K562 (cell line): ENCODE results near the gene RESP18. TPM values are rescaled to one million over a fixed set of nuclear protein-coding genes. Genes with fewer than 3 reads are reported as not detected.

ENCODE experiments used
- ATAC-seq: fragments of 200-7000 bp; cut with Tn5 transposase; 3 replicates; pipeline ENCODE4 v1.9.1; 2020; ENCODE audit warnings: moderate library complexity
- BruUV-seq: library from RNA; stranded (reverse); fragments of 400-500 nt; replicated peaks from 2 replicates; lab custom pipeline; 2021; lab: Mats Ljungman, UMichigan
- CTCF ChIA-PET: fragments of 300-600 bp; formaldehyde crosslinking; extraction: SDS; loops from one replicate; lab custom pipeline; 2021; ENCODE audit warnings: low intra/inter-chr PET ratio; lab: Yijun Ruan, JAX
- POLR2A ChIA-PET: fragments of 300-600, 350-650 bp; sonication (Branson Sonifier 250); formaldehyde crosslinking; extraction: SDS; loops from one replicate; lab custom pipeline; 2021; ENCODE audit warnings: antibody characterized with exemption, inconsistent platforms; lab: Yijun Ruan, JAX
- DNase-seq, 4 experiments: peaks; one replicate each; pipeline versions ENCODE4 v3.0.0 to v3.0.0-alpha.2; 2011 to 2018; ENCODE audit warnings: low spot score in 3 of 4, mixed read lengths in 3 of 4; ENCODE audit errors: extremely low read depth in 1 of 4
- FAIRE-seq: peaks from 2 replicates; lab custom pipeline; 2011; peaks lifted over from hg19 to GRCh38; lab: Jason Lieb, UNC
- H2AFZ ChIP-seq: 2 replicates; pipeline ENCODE4 v1.6.0; 2011; ENCODE audit warnings: low read depth, low read length, control low read depth, inconsistent platforms
- H3K27ac ChIP-seq: fragments of 200-600 bp; 3 replicates; pipeline ENCODE4 v1.8.0; 2011; ENCODE audit warnings: low read depth, mild to moderate bottlenecking, control low read depth, inconsistent platforms, low read length, moderate library complexity, mixed read lengths; ENCODE audit errors: extremely low read depth
- H3K27me3 ChIP-seq, 2 experiments: fragments of 300-600 bp in 1 of 2; 2 replicates in 1 of 2; 3 replicates in 1 of 2; pipeline versions ENCODE4 v1.6.0 to v1.8.0; 2011; ENCODE audit warnings: inconsistent platforms in 2 of 2, low read length in 2 of 2, mild to moderate bottlenecking in 1 of 2, mixed read lengths in 1 of 2, moderate library complexity in 1 of 2; ENCODE audit not compliant: control insufficient read depth in 2 of 2, insufficient read depth in 2 of 2
- H3K36me3 ChIP-seq: fragments of 300-600 bp; 3 replicates; pipeline ENCODE4 v1.8.0; 2011; ENCODE audit warnings: mild to moderate bottlenecking, low read length, inconsistent platforms; ENCODE audit not compliant: control insufficient read depth, insufficient read depth
- H3K4me1 ChIP-seq, 2 experiments: fragments of 200-600 bp in 1 of 2; replicated peaks in 1 of 2; 2 replicates in 1 of 2; 3 replicates in 1 of 2; pipeline versions ENCODE4 v1.5.1 to v1.8.0; 2011; ENCODE audit warnings: inconsistent platforms in 2 of 2, low read length in 2 of 2, mild to moderate bottlenecking in 1 of 2, mixed read lengths in 1 of 2, moderate library complexity in 1 of 2; ENCODE audit not compliant: control insufficient read depth in 2 of 2, insufficient read depth in 2 of 2
- H3K4me2 ChIP-seq: 2 replicates; pipeline ENCODE4 v1.6.1; 2011; ENCODE audit warnings: low read length, control low read depth, inconsistent platforms, mixed read lengths; ENCODE audit not compliant: insufficient read depth
- H3K4me3 ChIP-seq: fragments of 200-600 bp; sonication (generic), shearing (Covaris generic); 2 replicates; pipeline ENCODE4 v1.5.1; 2016; ENCODE audit warnings: control low read depth, inconsistent platforms
- H3K79me2 ChIP-seq: fragments of 200-600 bp; 3 replicates; pipeline ENCODE4 v1.8.0; 2011; ENCODE audit warnings: low read length, inconsistent platforms; ENCODE audit not compliant: control insufficient read depth, insufficient read depth
- H3K9ac ChIP-seq, 2 experiments: 2 replicates each; pipeline versions ENCODE4 v1.6.0 to v1.6.1; 2011; ENCODE audit warnings: low read depth in 2 of 2, low read length in 2 of 2, control low read depth in 1 of 2, inconsistent platforms in 1 of 2, mild to moderate bottlenecking in 1 of 2, mixed read lengths in 1 of 2; ENCODE audit not compliant: insufficient read depth in 1 of 2
- H3K9me1 ChIP-seq: one replicate; pipeline ENCODE4 v1.6.0; 2011; ENCODE audit warnings: inconsistent platforms, mild to moderate bottlenecking, low read length, moderate library complexity; ENCODE audit not compliant: control insufficient read depth, insufficient read depth
- H3K9me3 ChIP-seq: replicated peaks from 2 replicates; pipeline ENCODE4 v1.5.1; 2011; ENCODE audit warnings: low read depth, low read length, inconsistent platforms; ENCODE audit not compliant: control insufficient read depth, insufficient read depth
- H4K20me1 ChIP-seq: replicated peaks from 2 replicates; pipeline ENCODE4 v1.6.1; 2011; ENCODE audit warnings: low read length, inconsistent platforms, mixed read lengths; ENCODE audit not compliant: control insufficient read depth, insufficient read depth
- ARID1B ChIP-seq: fragments of 450-650 bp; IDR thresholded peaks from 2 replicates; pipeline ENCODE4 v1.6.1; 2016; ENCODE audit warnings: antibody characterized with exemption, mild to moderate bottlenecking, inconsistent platforms
- CEBPG ChIP-seq, 3 experiments: fragments of 200-800 bp in 1 of 3; sonication (Bioruptor generic) in 1 of 3; sonication (generic) in 1 of 3; formaldehyde crosslinking in 1 of 3; IDR thresholded peaks in 2 of 3; conservative IDR thresholded peaks in 1 of 3; 2 replicates each; pipeline versions ENCODE4 v1.6.1 to v1.8.0; 2016 to 2022; ENCODE audit warnings: missing compliant biosample characterization in 2 of 3, missing genetic modification characterization in 2 of 3, mild to moderate bottlenecking in 1 of 3, missing genetic modification reagents in 1 of 3
- CXXC5 ChIP-seq: fragments of 250-450 bp; sonication (Bioruptor Pico); IDR thresholded peaks from 2 replicates; pipeline ENCODE4 v1.8.0; 2022; ENCODE audit warnings: inconsistent platforms, mild to moderate bottlenecking, moderate library complexity
- FOXK1 ChIP-seq: sonication (generic); formaldehyde crosslinking; IDR thresholded peaks from 2 replicates; pipeline ENCODE4 v1.8.0; 2022; ENCODE audit warnings: missing genetic modification reagents, mild to moderate bottlenecking, borderline replicate concordance
- HNRNPUL1 ChIP-seq: fragments of 200-400 bp; formaldehyde crosslinking; IDR thresholded peaks from 2 replicates; pipeline ENCODE4 v1.6.1; 2017; ENCODE audit warnings: low read length
- KLF16 ChIP-seq: IDR thresholded peaks from 2 replicates; pipeline ENCODE4 v1.6.1; 2016; ENCODE audit warnings: antibody characterized with exemption
- KLF6 ChIP-seq: fragments of 250-450 bp; sonication (Bioruptor Pico); IDR thresholded peaks from 2 replicates; pipeline ENCODE4 v1.4.0; 2020; ENCODE audit warnings: mild to moderate bottlenecking, moderate library complexity, borderline replicate concordance
- SMARCA5 ChIP-seq: fragments of 450-650 bp; IDR thresholded peaks from 2 replicates; pipeline ENCODE4 v1.6.1; 2016
- ZNF583 ChIP-seq: fragments of 250-450 bp; sonication (Bioruptor Pico); IDR thresholded peaks from 2 replicates; pipeline ENCODE4 v1.4.0; 2020
- ZNF778 ChIP-seq: fragments of 450-650 bp; formaldehyde crosslinking; IDR thresholded peaks from 2 replicates; pipeline ENCODE4 v1.4.0; 2020; ENCODE audit warnings: mild to moderate bottlenecking, moderate library complexity
- WGBS: fragments of 100-300 bp; shearing (Covaris generic); methylation state at CpG from one replicate; pipeline ENCODE4 v1.1.6; 2016; ENCODE audit warnings: low coverage, mixed read lengths; ENCODE audit not compliant: insufficient coverage; ENCODE audit errors: missing lambda C conversion rate; 5-methylcytosine and 5-hydroxymethylcytosine counted together
- in situ Hi-C: fragments of 300-500 bp; cut with MboI; formaldehyde crosslinking; loops from 4 replicates; pipeline ENCODE4 v1.15.0; 2018; ENCODE audit warnings: inconsistent platforms, mixed read lengths
- intact Hi-C: fragments of 100-400 bp; cut with micrococcal nuclease; formaldehyde crosslinking; loops from 2 replicates; pipeline ENCODE4 v1.14.2; 2022
- polyA plus RNA-seq, 8 experiments: library from polyadenylated mRNA; depleted of rRNA in 4 of 8; stranded (reverse) in 5 of 8; unstranded in 3 of 8; fragments of >200 nt; fragmentation: Nextera tagmentation in 2 of 8; fragmentation: Illumina TruSeq in 1 of 8; extraction: Ambion mirVana in 2 of 8; extraction: Trizol in 1 of 8; gene quantifications; 2 replicates each; pipeline versions ENCODE4 v1.2.1 to v1.2.3, GENCODE V29; 2011 to 2014; ENCODE audit warnings: inconsistent platforms in 1 of 8, missing spikeins in 1 of 8
- total RNA-seq, 7 experiments: library from RNA; depleted of rRNA in 6 of 7; stranded (reverse); fragments of >200 nt in 6 of 7; fragmentation: Illumina TruSeq in 2 of 7; extraction: Trizol in 2 of 7; gene quantifications; 2 replicates each; pipeline versions ENCODE4 v1.2.1 to v1.2.3, GENCODE V29; 2011 to 2021; ENCODE audit warnings: low replicate concordance in 1 of 7
- TF ChIP-seq, protein P1 (sequence below): fragments of 450-650 bp; formaldehyde crosslinking; conservative IDR thresholded peaks from 2 replicates; pipeline ENCODE4 v1.4.0; 2022; ENCODE audit warnings: mild to moderate bottlenecking, missing genetic modification characterization

Gene RESP18
- total and polyA plus RNA-seq, 9 of the 15 experiments (the other 6 are each of a cell fraction or from before 2014, with no cell fraction given): not detected

DNA sequence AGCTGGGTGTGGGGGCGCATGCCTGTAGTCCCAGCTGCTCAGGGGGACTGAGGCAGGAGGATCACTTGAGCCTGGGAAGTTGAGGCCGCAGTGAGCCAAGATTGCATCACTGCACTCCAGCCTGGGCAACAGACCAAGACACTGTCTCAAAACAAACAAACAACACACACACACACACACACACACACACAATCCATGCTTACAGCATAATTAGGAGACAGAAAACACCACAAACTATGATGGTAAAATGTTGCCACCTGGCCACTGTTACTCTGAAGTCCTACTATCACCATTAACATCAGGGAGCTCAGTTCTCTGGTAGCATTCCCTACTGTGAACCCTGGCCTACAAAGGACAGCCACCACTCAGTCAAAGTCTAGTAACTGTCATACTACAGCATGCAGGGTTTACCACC, 36.9 kb upstream of the RESP18 start (continued):
- TF ChIP-seq CEBPG (CRISPR knock-in tag; IDR thresholded peaks at IDR 0.05) (peak; percentile 33; the same call in 1 of the 2 replicates), CEBPG (tag; conservative IDR thresholded peaks at IDR 0.05 in 1 of 2, IDR thresholded peaks at IDR 0.05 in 1 of 2) (peak; percentile 82), SMARCA5 (no peak), FOXK1 (CRISPR knock-in tag) (no peak), ZNF778 (CRISPR knock-in tag) (no peak), KLF16 (no peak), CXXC5 (CRISPR knock-in tag) (no peak), ZNF583 (no peak), HNRNPUL1 (no peak)
- TF ChIP-seq, protein P1, sequence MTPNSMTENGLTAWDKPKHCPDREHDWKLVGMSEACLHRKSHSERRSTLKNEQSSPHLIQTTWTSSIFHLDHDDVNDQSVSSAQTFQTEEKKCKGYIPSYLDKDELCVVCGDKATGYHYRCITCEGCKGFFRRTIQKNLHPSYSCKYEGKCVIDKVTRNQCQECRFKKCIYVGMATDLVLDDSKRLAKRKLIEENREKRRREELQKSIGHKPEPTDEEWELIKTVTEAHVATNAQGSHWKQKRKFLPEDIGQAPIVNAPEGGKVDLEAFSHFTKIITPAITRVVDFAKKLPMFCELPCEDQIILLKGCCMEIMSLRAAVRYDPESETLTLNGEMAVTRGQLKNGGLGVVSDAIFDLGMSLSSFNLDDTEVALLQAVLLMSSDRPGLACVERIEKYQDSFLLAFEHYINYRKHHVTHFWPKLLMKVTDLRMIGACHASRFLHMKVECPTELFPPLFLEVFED (CRISPR knock-in tag): 0 out of 2 replicates have a peak, but pooled peaks have one; percentile 14

DNA sequence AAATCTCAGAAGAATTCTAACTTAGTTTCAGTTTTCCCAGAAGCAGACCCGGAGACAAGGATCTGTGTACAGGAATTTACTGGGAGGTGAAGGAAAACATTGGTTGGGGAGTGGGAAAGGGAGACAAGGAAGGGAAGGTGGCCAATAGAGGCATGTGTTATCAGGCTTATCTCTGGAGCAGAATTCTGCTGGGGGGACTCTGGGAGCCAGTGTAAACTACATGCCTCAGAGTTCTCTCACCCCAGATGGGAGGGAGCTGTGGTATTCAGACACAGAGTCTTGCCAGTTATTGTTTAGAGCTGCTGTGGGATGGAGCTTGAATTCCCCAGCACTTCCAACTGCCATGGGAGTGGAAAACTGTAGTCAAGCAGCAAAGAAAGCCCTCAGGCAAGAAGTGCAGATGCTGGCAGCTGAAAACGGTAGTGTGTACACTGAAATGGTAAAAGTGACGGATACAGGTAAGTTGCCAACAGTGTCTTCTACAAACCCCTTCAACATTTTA, 36.2 kb upstream of the RESP18 start:
- intact Hi-C loops: no loop called here

More for the DNA sequence above, 36.2 kb upstream of the RESP18 start:
- FAIRE-seq: no peak
- WGBS: 47% methylated on average over 3 of the region's 3 CpGs
- ChIA-PET POLR2A (interaction anchor here (0.7 to 2.1 kb wide), 2 partner anchors 10 to 188 kb away, joined by 4 to 9 read pairs; no protein-coding TSS in a partner anchor), CTCF (no interaction called here)
- Histone ChIP-seq H3K4me1 (peaks cover 14% of the 10 kb centered on the region in 2 experiments; a peak in 4 of 5 replicates), H3K27me3 (no peaks in the 10 kb centered on the region), H3K79me2 (no peaks in the 10 kb centered on the region), H3K9me1 (no peaks in the 10 kb centered on the region), H2AFZ (no peak overlapping the region), H3K9me3 (no peaks in the 10 kb centered on the region), H3K9ac (peak overlapping the region in 1 of 2 experiments; percentile 6; a peak in 1 of 4 replicates), H3K4me2 (no peak overlapping the region), H4K20me1 (no peaks in the 10 kb centered on the region), H3K36me3 (peaks cover 4% of the 10 kb centered on the region; the same call in 1 of the 3 replicates), H3K4me3 (no peak overlapping the region), H3K27ac (no peak overlapping the region)
- peak; percentile 73 for ATAC-seq
- in situ Hi-C loops: no loop called here
- TF ChIP-seq KLF6 (CRISPR knock-in tag) (no peak), ARID1B (peak; percentile 33; the same call in 1 of the 2 replicates)
- no TSS peak for BruUV-seq
- DNase-seq: no peak
